Measurements from ENCODE around the gene EFS. TPM values are rescaled to one million over a fixed set of nuclear protein-coding genes. Genes with fewer than 3 reads are reported as not detected.

Gene EFS
- total and polyA plus RNA-seq, 2 donors = 1.6 to 5.2 TPM

DNA sequence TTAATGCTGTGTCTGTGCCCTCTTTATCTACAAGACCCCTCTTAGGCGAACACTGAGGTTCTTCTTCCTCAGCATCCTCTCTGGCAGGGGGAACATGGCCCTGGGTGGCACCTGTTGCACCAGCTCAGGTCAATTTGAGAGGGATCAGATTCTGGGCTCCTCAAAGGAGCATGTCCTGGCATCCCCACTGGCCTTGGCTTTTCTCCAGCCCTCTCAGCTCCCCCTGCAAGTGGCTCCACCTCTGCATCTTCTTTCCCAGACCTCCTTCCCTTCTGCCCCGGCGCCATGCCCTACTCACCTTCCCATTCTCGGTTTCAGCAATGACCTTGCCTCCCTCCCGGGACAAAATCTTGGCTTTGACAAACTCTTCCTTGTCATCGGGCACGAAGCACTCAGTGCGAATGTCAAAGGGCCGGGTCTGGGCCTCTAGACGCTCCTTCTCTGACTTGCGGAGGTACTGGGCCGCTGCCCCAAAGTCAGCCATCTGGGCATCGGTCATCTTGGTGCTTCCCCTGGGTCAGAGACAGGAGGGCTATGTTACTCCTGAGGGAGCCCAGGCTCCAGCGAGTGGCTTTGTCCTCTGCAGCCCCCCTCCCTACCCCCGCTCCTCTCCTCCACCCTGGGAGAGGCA is 41.9 kb upstream of the EFS start:
- 95% methylated on average over 15 of the region's 15 CpGs for WGBS
- no peaks in the 10 kb centered on the region for H3K36me3 ChIP-seq (ENCODE audit: control insufficient read depth in 2 of 2, insufficient read depth in 2 of 2, low read length in 1 of 2)
- peaks cover 0 to 2% of the 10 kb centered on the region in 2 donors for H3K27me3 ChIP-seq (ENCODE audit: control insufficient read depth in 2 of 2, insufficient read depth in 1 of 2, low read length in 1 of 2)

DNA sequence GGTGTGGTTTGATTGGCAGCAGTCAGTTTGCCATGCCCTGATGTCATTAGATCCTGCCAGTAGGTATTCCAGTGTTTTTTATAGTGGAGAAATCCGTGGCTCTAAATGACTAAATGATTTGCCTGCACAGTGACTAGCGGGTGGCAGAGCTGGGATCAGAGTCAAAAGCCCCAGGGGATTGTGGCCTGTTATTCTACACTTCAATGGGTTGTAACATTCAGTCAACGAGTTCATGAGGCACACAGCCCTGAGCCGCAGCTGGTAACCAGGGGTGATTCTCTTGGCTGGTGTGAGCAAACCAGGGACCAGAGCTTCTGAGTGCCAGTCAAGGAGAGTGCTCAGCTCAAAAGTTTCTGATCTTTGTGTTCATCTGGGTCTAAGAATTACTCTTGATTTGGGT is 41.3 kb upstream of the EFS start:
- no peaks in the 10 kb centered on the region for H3K4me1 ChIP-seq (ENCODE audit: control insufficient read depth in 2 of 2, insufficient read depth in 2 of 2, low read length in 2 of 2)
- H3K27me3 ChIP-seq (ENCODE audit: control insufficient read depth in 2 of 2, insufficient read depth in 1 of 2, low read length in 1 of 2) = peaks cover 0 to 2% of the 10 kb centered on the region in 2 donors
- no peak overlapping the region for H3K27ac ChIP-seq (ENCODE audit: low read depth in 1 of 2, low read length in 1 of 2)
- H3K4me3 ChIP-seq (ENCODE audit: low read length in 2 of 2) = no peak overlapping the region
- DNase-seq (ENCODE audit: low read depth in 6 of 9, low spot score in 9 of 9) = no peak
- no peaks in the 10 kb centered on the region for H3K36me3 ChIP-seq (ENCODE audit: control insufficient read depth in 2 of 2, insufficient read depth in 2 of 2, low read length in 1 of 2)
- 82% methylated on average over 4 of the region's 4 CpGs for WGBS
- H3K9me3 ChIP-seq (ENCODE audit: control insufficient read depth in 2 of 2, insufficient read depth in 1 of 2, low read length in 1 of 2) = no peaks in the 10 kb centered on the region

More for the DNA sequence above, 41.9 kb upstream of the EFS start:
- H3K9me3 ChIP-seq (ENCODE audit: control insufficient read depth in 2 of 2, insufficient read depth in 1 of 2, low read length in 1 of 2) = no peaks in the 10 kb centered on the region
- no peak for DNase-seq (ENCODE audit: low read depth in 6 of 9, low spot score in 9 of 9)
- no peak overlapping the region for H3K4me3 ChIP-seq (ENCODE audit: low read length in 2 of 2)
- no peak overlapping the region for H3K27ac ChIP-seq (ENCODE audit: low read depth in 1 of 2, low read length in 1 of 2)
- no peaks in the 10 kb centered on the region for H3K4me1 ChIP-seq (ENCODE audit: control insufficient read depth in 2 of 2, insufficient read depth in 2 of 2, low read length in 2 of 2)

DNA sequence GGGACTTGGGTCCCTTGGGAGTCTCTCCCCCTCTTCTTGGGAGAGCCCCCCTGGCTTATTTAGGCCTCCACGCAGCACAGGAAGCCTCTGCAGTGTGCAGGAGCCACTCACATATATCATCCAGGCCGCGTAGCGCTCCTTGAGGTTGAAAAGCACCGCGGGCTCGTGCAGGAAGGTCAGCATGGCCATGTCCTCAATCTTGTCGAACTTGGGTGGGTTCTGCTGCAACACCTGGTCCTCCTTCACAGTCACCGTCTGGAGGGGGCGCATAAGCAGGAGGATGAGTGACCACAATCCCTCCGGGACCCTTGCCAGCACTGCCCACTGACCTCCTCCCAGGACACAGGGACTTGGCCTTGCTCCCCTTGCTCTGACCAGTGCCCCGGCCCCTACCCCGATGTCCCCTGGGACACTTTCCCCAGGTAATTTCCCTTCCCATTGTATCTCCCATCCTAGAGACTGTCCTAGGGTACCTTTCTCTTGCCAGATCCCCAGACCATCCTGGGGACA is 40.6 kb upstream of the EFS start:
- DNase-seq (ENCODE audit: low read depth in 6 of 9, low spot score in 9 of 9) = no peak
- whole genome bisulfite sequencing = 89% methylated on average over 13 of the region's 13 CpGs

DNA sequence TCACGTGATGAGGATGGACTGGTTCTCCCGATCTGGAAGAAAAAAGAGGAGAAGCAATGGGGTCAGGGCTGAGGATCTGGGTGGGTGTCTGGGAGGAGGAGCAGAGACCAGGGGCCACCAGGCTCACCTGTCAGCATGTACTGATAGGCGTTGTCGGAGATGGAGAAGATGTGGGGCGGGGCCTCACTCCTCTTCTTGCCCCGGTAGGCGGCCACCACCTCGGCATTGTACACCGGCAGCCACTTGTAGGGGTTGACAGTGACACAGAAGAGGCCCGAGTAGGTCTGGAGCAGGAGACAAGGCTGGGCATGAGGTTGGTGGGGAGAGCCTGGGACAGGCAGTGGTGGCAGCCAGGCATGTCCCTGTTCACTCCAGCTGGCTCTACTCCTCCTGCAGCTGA is 40.1 kb upstream of the EFS start:
- Histone ChIP-seq H3K27ac (ENCODE audit: low read depth in 1 of 2, low read length in 1 of 2) (no peak overlapping the region), H3K27me3 (ENCODE audit: control insufficient read depth in 2 of 2, insufficient read depth in 1 of 2, low read length in 1 of 2) (peaks cover 0 to 2% of the 10 kb centered on the region in 2 donors), H3K4me3 (ENCODE audit: low read length in 2 of 2) (no peak overlapping the region), H3K4me1 (ENCODE audit: control insufficient read depth in 2 of 2, insufficient read depth in 2 of 2, low read length in 2 of 2) (no peaks in the 10 kb centered on the region), H3K36me3 (ENCODE audit: control insufficient read depth in 2 of 2, insufficient read depth in 2 of 2, low read length in 1 of 2) (no peaks in the 10 kb centered on the region), H3K9me3 (ENCODE audit: control insufficient read depth in 2 of 2, insufficient read depth in 1 of 2, low read length in 1 of 2) (no peaks in the 10 kb centered on the region)
- DNase-seq (ENCODE audit: low read depth in 6 of 9, low spot score in 9 of 9) = no peak
- WGBS = 95% methylated on average over 10 of the region's 10 CpGs

More for the DNA sequence above, 40.6 kb upstream of the EFS start:
- Histone ChIP-seq H3K4me3 (ENCODE audit: low read length in 2 of 2) (no peak overlapping the region), H3K4me1 (ENCODE audit: control insufficient read depth in 2 of 2, insufficient read depth in 2 of 2, low read length in 2 of 2) (no peaks in the 10 kb centered on the region), H3K27ac (ENCODE audit: low read depth in 1 of 2, low read length in 1 of 2) (no peak overlapping the region), H3K36me3 (ENCODE audit: control insufficient read depth in 2 of 2, insufficient read depth in 2 of 2, low read length in 1 of 2) (no peaks in the 10 kb centered on the region), H3K27me3 (ENCODE audit: control insufficient read depth in 2 of 2, insufficient read depth in 1 of 2, low read length in 1 of 2) (peaks cover 0 to 2% of the 10 kb centered on the region in 2 donors), H3K9me3 (ENCODE audit: control insufficient read depth in 2 of 2, insufficient read depth in 1 of 2, low read length in 1 of 2) (no peaks in the 10 kb centered on the region)

DNA sequence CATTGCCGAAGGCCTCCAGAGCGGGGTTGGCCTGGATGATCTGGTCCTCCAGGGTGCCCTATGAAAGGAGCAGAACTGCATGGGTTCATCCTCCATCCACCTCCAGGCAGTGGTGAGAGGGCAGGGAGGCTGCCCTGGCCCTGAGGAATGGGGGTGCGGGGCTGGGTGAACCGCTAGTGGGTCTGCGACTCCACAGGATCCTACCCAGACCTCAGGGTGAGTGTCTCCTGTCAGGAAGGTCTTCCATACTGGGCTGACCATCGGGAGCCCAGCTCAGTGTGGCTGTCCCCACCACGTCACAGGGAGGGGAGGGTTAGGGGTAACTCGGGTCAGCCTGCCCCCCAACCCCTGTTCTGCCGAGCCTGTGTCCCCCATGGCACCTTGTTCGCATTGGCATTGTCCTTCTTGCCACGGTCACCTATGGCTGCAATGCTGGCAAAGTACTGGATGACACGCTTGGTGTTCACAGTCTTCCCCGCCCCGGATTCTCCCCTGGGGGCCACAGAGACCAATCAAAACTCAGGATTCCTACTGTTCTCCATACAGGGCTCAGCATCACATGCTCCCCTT is 39.4 kb upstream of the EFS start:
- Histone ChIP-seq H3K4me1 (ENCODE audit: control insufficient read depth in 2 of 2, insufficient read depth in 2 of 2, low read length in 2 of 2) (no peaks in the 10 kb centered on the region), H3K27me3 (ENCODE audit: control insufficient read depth in 2 of 2, insufficient read depth in 1 of 2, low read length in 1 of 2) (peaks cover 0 to 2% of the 10 kb centered on the region in 2 donors), H3K9me3 (ENCODE audit: control insufficient read depth in 2 of 2, insufficient read depth in 1 of 2, low read length in 1 of 2) (no peaks in the 10 kb centered on the region), H3K27ac (ENCODE audit: low read depth in 1 of 2, low read length in 1 of 2) (no peak overlapping the region), H3K36me3 (ENCODE audit: control insufficient read depth in 2 of 2, insufficient read depth in 2 of 2, low read length in 1 of 2) (no peaks in the 10 kb centered on the region), H3K4me3 (ENCODE audit: low read length in 2 of 2) (no peak overlapping the region)
- DNase-seq (ENCODE audit: low read depth in 6 of 9, low spot score in 9 of 9) = no peak
- WGBS = 95% methylated on average over 14 of the region's 14 CpGs

DNA sequence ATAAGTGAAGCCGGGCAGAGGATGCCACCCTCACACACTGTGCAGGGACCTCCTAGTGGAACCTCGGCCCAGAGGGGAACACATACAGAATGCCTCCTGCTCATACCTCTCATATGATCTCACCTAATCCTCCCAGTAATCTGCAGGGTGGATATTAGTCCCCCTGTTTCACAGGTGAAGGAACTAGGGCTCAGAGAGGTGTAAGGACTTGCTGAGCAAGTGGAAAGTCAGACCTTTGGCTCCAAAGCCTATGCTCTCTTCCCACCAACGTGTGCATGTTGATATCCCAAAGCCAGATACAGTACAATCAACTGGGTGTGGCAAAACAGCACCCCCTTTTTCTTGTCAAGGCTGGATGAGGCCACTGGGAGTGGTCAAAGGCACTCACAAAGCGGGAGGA is 38.9 kb upstream of the EFS start:
- Histone ChIP-seq H3K27me3 (ENCODE audit: control insufficient read depth in 2 of 2, insufficient read depth in 1 of 2, low read length in 1 of 2) (peaks cover 0 to 2% of the 10 kb centered on the region in 2 donors), H3K4me3 (ENCODE audit: low read length in 2 of 2) (no peak overlapping the region), H3K36me3 (ENCODE audit: control insufficient read depth in 2 of 2, insufficient read depth in 2 of 2, low read length in 1 of 2) (no peaks in the 10 kb centered on the region), H3K9me3 (ENCODE audit: control insufficient read depth in 2 of 2, insufficient read depth in 1 of 2, low read length in 1 of 2) (no peaks in the 10 kb centered on the region), H3K27ac (ENCODE audit: low read depth in 1 of 2, low read length in 1 of 2) (no peak overlapping the region), H3K4me1 (ENCODE audit: control insufficient read depth in 2 of 2, insufficient read depth in 2 of 2, low read length in 2 of 2) (no peaks in the 10 kb centered on the region)
- 92% methylated on average over 4 of the region's 4 CpGs for WGBS
- DNase-seq (ENCODE audit: low read depth in 6 of 9, low spot score in 9 of 9) = no peak

DNA sequence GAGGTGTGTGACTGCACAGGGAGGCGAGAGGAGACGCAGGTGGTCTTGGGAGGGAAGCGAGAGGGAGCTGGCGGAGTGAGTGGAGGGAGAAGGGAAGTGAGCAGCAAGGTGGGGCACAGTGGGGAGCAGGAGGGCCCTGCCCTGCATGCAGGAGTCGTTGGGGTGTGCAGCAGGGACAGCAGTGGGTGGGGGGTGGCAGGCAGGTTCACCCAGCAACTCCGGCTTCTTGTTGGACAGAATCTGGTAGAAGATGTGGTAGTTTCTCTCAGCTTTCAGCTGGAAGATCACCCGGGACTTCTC is 38.1 kb upstream of the EFS start:
- Histone ChIP-seq H3K4me1 (ENCODE audit: control insufficient read depth in 2 of 2, insufficient read depth in 2 of 2, low read length in 2 of 2) (no peaks in the 10 kb centered on the region), H3K27ac (ENCODE audit: low read depth in 1 of 2, low read length in 1 of 2) (no peak overlapping the region), H3K27me3 (ENCODE audit: control insufficient read depth in 2 of 2, insufficient read depth in 1 of 2, low read length in 1 of 2) (peaks cover 0 to 2% of the 10 kb centered on the region in 2 donors), H3K4me3 (ENCODE audit: low read length in 2 of 2) (no peak overlapping the region), H3K9me3 (ENCODE audit: control insufficient read depth in 2 of 2, insufficient read depth in 1 of 2, low read length in 1 of 2) (no peaks in the 10 kb centered on the region), H3K36me3 (ENCODE audit: control insufficient read depth in 2 of 2, insufficient read depth in 2 of 2, low read length in 1 of 2) (no peaks in the 10 kb centered on the region)
- no peak for DNase-seq (ENCODE audit: low read depth in 6 of 9, low spot score in 9 of 9)
- WGBS = 68% methylated on average over 7 of the region's 7 CpGs

DNA sequence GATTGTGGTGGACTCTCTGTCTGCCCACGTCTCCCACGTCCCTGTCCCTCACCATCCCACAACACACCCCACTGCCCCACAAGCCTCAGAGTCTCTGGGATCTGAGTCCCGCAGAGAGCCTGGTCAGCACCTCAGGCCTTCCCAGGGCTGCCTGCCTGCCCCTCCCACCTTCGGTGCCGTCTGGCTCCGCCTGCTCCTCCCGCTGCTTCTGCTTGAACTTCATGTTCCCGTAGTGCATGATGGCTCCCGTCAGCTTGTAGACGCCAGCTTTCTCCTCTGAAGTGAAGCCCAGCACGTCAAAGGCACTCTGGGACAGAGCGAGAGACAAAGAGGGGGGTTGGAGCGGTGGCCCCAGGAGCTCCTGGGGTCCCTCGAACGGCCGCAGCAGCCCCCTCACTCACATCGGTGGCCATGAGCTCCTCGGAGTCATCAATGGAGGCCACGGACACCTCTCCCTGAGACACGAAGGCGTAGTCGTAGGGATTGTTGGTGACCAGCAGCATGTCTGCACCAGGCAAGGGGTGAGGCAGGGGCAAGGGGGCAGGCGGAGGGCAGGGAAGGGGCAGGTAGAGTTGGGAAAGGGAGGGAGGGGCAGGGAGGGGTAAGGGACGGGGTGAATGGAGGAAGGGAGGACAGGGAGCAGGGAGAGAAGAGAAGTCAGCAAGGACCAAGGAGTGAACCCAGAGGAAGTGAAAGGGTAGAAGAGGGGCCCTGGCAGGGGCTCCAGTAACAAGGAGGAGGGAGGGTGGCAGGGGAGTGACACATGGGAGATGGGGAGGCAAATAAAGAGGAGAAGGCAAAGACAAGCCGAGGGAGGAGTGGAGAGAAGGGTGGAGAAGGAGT is 37.5 kb upstream of the EFS start:
- DNase-seq (ENCODE audit: low read depth in 6 of 9, low spot score in 9 of 9) = no peak

DNA sequence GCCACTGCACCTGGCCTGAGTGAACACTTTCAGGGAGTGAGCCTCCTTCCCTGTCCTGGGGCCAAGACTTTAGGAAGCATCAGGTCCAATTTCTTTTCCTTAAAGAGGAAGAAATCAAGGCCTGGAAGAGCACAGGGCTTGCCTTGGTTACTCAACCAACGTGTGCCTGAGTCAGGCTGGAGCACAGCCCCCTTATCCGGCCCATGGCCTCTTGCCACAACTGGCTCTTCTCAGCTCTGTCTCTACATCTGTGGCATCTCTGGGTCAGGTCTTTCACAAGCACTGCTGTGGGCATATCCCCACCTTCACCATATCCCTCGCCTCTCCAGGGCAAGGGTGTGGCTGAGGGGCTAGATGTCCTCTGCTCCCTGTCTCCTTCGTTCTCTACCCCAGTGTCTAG is 36.3 kb upstream of the EFS start:
- no peak overlapping the region for H3K27ac ChIP-seq (ENCODE audit: low read depth in 1 of 2, low read length in 1 of 2)
- H3K36me3 ChIP-seq (ENCODE audit: control insufficient read depth in 2 of 2, insufficient read depth in 2 of 2, low read length in 1 of 2) = no peaks in the 10 kb centered on the region
- 95% methylated on average over 4 of the region's 4 CpGs for WGBS
- H3K4me3 ChIP-seq (ENCODE audit: low read length in 2 of 2) = no peak overlapping the region
- H3K4me1 ChIP-seq (ENCODE audit: control insufficient read depth in 2 of 2, insufficient read depth in 2 of 2, low read length in 2 of 2) = no peaks in the 10 kb centered on the region
- DNase-seq (ENCODE audit: low read depth in 6 of 9, low spot score in 9 of 9) = no peak
- peaks cover 0 to 5% of the 10 kb centered on the region in 2 donors for H3K27me3 ChIP-seq (ENCODE audit: control insufficient read depth in 2 of 2, insufficient read depth in 1 of 2, low read length in 1 of 2)
- H3K9me3 ChIP-seq (ENCODE audit: control insufficient read depth in 2 of 2, insufficient read depth in 1 of 2, low read length in 1 of 2) = no peaks in the 10 kb centered on the region

More for the DNA sequence above, 37.5 kb upstream of the EFS start:
- H3K9me3 ChIP-seq (ENCODE audit: control insufficient read depth in 2 of 2, insufficient read depth in 1 of 2, low read length in 1 of 2) = no peaks in the 10 kb centered on the region
- H3K36me3 ChIP-seq (ENCODE audit: control insufficient read depth in 2 of 2, insufficient read depth in 2 of 2, low read length in 1 of 2) = no peaks in the 10 kb centered on the region
- no peaks in the 10 kb centered on the region for H3K4me1 ChIP-seq (ENCODE audit: control insufficient read depth in 2 of 2, insufficient read depth in 2 of 2, low read length in 2 of 2)
- WGBS = 89% methylated on average over 25 of the region's 25 CpGs
- H3K4me3 ChIP-seq (ENCODE audit: low read length in 2 of 2) = no peak overlapping the region
- H3K27ac ChIP-seq (ENCODE audit: low read depth in 1 of 2, low read length in 1 of 2) = no peak overlapping the region
- peaks cover 0 to 2% of the 10 kb centered on the region in 2 donors for H3K27me3 ChIP-seq (ENCODE audit: control insufficient read depth in 2 of 2, insufficient read depth in 1 of 2, low read length in 1 of 2)

All from thymus (tissue), 11 donors.